ENCODE results near the gene GRIK2. TPM values are rescaled to one million over a fixed set of nuclear protein-coding genes. Genes with fewer than 3 reads are reported as not detected.

Gene GRIK2
- total RNA-seq, 4 donors from 2014 or later = 4.7 to 16.2 (median 7.5) TPM

DNA sequence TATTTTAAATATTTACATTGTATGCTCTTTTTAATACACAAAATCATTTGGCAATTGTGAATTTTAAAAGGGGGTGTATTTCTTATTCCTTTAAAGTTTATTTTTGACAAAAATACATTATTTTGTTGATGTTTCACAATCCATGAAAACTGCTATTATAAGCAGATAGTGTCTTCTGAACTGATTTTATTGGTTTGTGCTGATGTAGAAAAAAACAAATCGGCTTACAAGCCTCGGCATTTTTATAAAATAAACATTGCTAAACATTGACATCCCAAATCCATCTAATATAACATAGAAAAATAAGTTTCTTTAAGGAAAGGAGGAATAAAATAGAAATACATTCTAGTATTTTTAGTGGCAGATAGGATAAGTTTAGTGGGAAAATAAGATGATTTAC lies 634.7 kb downstream of the GRIK2 start:
- Histone ChIP-seq H3K27ac (no peak overlapping the region), H3K36me3 (no peaks in the 10 kb centered on the region), H3K4me3 (no peak overlapping the region), H3K4me1 (no peaks in the 10 kb centered on the region), H3K9me3 (no peaks in the 10 kb centered on the region), H3K27me3 (no peaks in the 10 kb centered on the region)
- DNase-seq (ENCODE audit: low spot score in 2 of 2) = no peak
- WGBS, 2 donors = 43 to 72% methylated on average over 2 of the region's 2 CpGs
- TF ChIP-seq EP300 (IDR thresholded peaks at IDR 0.05) (no peak), POLR2A (IDR thresholded peaks at IDR 0.05) (no peak)
- TF ChIP-seq, protein P1, sequence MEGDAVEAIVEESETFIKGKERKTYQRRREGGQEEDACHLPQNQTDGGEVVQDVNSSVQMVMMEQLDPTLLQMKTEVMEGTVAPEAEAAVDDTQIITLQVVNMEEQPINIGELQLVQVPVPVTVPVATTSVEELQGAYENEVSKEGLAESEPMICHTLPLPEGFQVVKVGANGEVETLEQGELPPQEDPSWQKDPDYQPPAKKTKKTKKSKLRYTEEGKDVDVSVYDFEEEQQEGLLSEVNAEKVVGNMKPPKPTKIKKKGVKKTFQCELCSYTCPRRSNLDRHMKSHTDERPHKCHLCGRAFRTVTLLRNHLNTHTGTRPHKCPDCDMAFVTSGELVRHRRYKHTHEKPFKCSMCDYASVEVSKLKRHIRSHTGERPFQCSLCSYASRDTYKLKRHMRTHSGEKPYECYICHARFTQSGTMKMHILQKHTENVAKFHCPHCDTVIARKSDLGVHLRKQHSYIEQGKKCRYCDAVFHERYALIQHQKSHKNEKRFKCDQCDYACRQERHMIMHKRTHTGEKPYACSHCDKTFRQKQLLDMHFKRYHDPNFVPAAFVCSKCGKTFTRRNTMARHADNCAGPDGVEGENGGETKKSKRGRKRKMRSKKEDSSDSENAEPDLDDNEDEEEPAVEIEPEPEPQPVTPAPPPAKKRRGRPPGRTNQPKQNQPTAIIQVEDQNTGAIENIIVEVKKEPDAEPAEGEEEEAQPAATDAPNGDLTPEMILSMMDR (IDR thresholded peaks at IDR 0.05) = no peak

DNA sequence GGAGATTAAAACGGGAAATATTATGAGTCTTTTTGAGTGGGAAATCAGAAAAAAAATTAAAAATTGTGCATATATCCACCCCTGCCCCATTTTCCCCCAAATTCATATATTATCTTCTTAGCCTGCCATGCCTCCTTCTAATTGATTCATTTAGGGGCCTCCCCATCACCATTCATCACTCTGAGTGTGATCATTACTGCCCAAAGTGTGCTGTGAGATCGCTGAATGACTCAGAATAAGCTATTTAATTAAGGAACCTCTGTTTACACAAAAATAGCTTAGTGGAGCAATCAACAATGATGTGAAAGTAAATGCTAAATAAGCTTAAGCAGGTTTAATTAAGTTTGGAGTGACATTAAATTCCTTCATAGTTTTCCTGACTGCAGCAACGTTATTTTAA lies 645.5 kb downstream of the GRIK2 start:
- no peak for DNase-seq (ENCODE audit: low spot score in 2 of 2)
- H3K9me3 ChIP-seq = no peaks in the 10 kb centered on the region
- WGBS, 2 donors = 65 to 72% methylated on average over 3 of the region's 3 CpGs
- H3K27me3 ChIP-seq = no peaks in the 10 kb centered on the region
- no peaks in the 10 kb centered on the region for H3K36me3 ChIP-seq
- TF ChIP-seq, protein P1 (IDR thresholded peaks at IDR 0.05) = no peak
- TF ChIP-seq EP300 (IDR thresholded peaks at IDR 0.05) = no peak
- TF ChIP-seq POLR2A (IDR thresholded peaks at IDR 0.05) = no peak
- no peak overlapping the region for H3K4me3 ChIP-seq
- H3K4me1 ChIP-seq = no peaks in the 10 kb centered on the region
- H3K27ac ChIP-seq = no peak overlapping the region

DNA sequence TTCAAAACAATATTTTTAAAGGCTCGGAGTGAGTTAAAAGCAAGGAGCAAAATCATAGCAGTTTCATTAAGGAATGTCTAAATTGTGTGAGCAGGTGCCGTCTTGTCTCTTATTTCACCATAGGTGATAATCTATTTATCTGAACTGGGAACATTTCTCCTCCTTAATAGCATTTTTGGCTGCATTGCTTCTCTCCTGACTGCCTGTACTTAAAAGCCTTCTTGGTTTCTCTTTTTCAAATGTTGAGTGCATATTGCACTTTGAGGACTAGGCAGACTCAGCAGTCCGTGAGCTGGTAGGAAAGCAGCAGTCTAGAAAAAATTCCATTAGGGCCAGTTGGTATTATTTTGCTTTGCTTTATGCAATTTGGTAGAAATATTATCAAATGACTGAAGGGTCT lies 645.9 kb downstream of the GRIK2 start:
- Histone ChIP-seq H3K4me1 (no peaks in the 10 kb centered on the region), H3K4me3 (no peak overlapping the region), H3K27me3 (no peaks in the 10 kb centered on the region), H3K27ac (no peak overlapping the region), H3K9me3 (no peaks in the 10 kb centered on the region), H3K36me3 (no peaks in the 10 kb centered on the region)
- no peak for DNase-seq (ENCODE audit: low spot score in 2 of 2)
- TF ChIP-seq EP300 (IDR thresholded peaks at IDR 0.05) = no peak
- no peak for TF ChIP-seq POLR2A (IDR thresholded peaks at IDR 0.05)
- TF ChIP-seq, protein P1 (IDR thresholded peaks at IDR 0.05) = no peak
- 80 to 82% methylated on average over 3 of the region's 3 CpGs for WGBS, 2 donors

DNA sequence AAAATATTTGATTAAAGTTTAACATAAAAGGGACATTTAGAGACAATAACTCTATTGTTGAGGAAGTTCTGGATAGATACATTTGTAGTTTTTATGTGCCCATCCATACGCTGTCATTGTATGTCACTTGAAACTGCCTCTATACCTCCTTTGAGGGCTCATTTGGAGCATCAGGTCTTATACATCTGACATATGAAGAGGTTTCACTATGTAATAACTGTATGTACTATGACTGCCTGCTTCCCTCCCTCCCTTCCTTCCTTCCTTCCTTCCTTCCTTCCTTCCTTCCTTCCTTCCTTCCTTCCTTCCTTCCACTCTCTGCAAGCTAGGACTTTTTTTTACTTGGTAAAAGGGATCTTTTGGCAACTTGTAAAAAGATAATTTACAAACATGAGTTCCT lies 657.5 kb downstream of the GRIK2 start:
- DNase-seq (ENCODE audit: low spot score in 2 of 2) = no peak

DNA sequence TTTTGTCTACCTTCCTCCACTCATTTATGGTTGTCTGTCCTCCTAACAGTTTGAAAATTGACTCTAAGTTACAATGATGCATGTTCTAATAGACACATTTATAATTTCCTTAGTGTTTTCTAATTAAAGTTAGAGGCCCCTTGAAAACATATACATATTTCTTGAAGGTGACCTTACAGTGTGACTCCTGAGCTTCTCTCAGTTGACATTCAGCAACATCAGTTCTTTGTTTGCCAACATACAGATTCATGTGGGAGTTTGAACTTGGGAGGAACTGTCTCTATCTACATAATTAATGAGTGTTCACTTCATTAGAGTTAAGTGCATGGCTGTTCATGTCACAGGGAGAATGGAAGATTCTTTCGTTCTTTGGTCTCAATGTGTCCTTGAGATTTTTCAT lies 658.2 kb downstream of the GRIK2 start:
- Histone ChIP-seq H3K27ac (no peak overlapping the region), H3K9me3 (no peaks in the 10 kb centered on the region), H3K36me3 (no peaks in the 10 kb centered on the region), H3K27me3 (no peaks in the 10 kb centered on the region), H3K4me1 (no peaks in the 10 kb centered on the region), H3K4me3 (no peak overlapping the region)
- 93 to 95% methylated on average over 1 of the region's 1 CpG for WGBS, 2 donors
- DNase-seq (ENCODE audit: low spot score in 2 of 2) = no peak
- TF ChIP-seq EP300 (IDR thresholded peaks at IDR 0.05) (no peak), POLR2A (IDR thresholded peaks at IDR 0.05) (no peak)
- TF ChIP-seq, protein P1 (IDR thresholded peaks at IDR 0.05) = no peak

More for the DNA sequence above, 657.5 kb downstream of the GRIK2 start:
- H3K4me3 ChIP-seq = no peak overlapping the region
- WGBS, 2 donors = 74 to 92% methylated on average over 1 of the region's 1 CpG
- no peaks in the 10 kb centered on the region for H3K27me3 ChIP-seq
- TF ChIP-seq EP300 (IDR thresholded peaks at IDR 0.05) (no peak), POLR2A (IDR thresholded peaks at IDR 0.05) (no peak)
- TF ChIP-seq, protein P1 (IDR thresholded peaks at IDR 0.05) = no peak
- H3K4me1 ChIP-seq = no peaks in the 10 kb centered on the region
- H3K36me3 ChIP-seq = no peaks in the 10 kb centered on the region
- no peak overlapping the region for H3K27ac ChIP-seq
- no peaks in the 10 kb centered on the region for H3K9me3 ChIP-seq

Measured in tibial nerve (tissue), 4 donors.